ENCODE data around the gene KCNT1. TPM values are rescaled to one million over a fixed set of nuclear protein-coding genes. Genes with fewer than 3 reads are reported as not detected.

The KCNT1 gene
- total RNA-seq, 1 experiment from 2014 or later = not detected

DNA sequence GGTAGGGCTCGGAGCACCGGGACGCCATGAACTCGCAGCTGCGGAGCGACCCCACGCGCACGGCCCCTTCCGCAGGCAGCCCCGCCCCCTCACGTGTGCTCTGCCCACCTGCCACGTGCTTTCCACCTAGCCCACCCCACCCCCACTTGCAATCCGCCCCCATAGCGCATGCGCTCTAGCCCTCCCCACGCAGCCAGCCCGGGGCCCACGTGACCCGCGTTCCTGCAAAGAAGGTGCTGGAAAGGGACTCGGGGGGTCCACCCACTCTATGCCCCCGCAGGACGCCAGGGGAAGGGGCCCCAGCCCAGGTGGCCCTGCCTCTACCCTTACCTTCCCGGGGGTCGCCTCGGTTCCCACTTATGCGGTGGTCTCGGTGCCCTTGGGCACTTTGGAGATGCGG is 2.5 kb upstream of the KCNT1 start, which contains the start of gene SOHLH1:
SOHLH1 (minus strand) TSS at position 42 of the 400 bp plus-strand sequence; CDS start at position 28, 14 bp downstream.
- DNase-seq (ENCODE audit: low spot score) = no peak

DNA sequence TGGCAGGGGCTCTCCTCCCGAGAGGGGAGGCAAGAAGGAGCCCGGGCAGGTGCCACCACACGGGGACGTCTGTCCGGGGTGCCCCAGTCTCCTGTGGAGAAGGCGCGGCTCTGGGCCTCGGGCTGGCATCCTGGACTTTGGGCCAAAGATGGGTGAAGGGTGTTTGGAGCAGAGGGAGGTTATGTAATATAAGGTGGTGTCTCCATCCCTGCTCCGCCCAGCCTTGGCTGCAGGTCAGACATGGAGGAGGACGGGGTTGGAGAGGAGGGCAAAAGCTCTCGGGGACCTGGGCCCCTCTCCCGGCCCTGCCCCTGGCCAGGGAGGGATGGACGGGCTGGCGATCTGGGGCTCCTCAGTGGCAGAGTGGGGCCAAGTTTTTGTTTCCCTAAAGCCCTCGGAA is 1.5 kb upstream of the KCNT1 start:
- DNase-seq (ENCODE audit: low spot score) = no peak

DNA sequence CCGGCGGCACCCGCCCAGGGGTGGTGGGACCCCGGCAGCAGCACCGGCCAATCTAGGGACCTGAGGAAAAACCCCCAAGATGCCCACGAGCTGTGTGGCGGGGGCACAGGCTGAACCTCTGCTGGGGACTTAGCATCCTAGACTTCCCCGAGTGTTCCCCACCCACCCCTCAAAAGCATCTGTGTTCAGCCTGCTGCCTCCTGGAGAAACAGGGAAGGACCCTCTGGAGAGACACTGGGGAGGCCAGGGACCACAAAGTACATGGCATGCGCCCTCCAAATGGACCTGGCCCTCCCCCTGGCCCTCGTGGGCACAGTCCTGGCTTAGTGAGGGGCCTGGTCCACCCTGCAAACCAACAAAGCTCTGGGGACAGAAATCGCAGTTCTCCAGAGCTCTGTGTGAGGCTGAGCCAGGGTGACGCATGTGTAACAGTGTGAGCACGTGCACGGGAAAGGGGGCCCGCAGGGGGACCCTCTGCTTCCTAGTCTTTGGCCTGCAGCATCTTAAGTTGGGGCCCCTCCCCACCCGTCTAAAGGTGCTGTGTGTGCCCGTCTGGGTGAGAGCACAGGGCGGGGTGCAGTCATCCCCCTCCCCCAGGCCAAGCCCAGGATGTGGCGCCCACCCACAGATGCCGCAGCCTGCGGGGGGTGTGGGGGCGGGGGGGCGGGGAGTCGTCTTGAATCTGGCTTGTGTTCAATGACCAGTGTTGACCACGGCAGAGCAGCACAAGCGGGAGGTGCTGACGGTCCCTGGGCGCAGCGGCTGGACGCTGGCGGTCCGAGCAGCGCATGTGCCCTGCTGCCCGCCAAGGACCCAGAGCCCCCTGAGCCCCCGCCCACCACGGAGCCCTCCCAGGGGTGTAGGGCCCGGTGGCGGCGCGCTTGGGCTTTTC is 672 bp upstream of the KCNT1 start:
- DNase-seq (ENCODE audit: low spot score) = no peak

DNA sequence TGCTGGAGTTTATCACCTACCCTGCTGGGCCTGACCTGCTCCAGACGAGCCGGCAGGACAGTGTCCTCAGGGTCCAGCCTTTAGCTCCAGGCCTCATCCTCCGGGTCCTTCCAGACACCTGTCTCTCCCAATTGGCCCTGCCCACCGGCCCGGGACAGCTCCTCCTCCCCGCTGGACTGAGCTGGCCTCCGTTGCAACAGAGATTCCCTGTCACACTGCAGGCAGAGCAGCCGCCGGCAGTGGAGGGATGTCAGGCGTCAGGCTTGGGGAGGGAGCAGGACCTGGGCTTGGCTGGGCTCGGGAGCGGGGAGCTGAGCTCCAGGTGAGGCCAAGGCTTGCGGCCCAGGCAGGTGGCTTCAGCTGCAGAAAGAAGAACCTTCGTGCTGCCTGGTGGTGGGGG is 1.7 kb downstream of the KCNT1 start:
- no peak for DNase-seq (ENCODE audit: low spot score)

DNA sequence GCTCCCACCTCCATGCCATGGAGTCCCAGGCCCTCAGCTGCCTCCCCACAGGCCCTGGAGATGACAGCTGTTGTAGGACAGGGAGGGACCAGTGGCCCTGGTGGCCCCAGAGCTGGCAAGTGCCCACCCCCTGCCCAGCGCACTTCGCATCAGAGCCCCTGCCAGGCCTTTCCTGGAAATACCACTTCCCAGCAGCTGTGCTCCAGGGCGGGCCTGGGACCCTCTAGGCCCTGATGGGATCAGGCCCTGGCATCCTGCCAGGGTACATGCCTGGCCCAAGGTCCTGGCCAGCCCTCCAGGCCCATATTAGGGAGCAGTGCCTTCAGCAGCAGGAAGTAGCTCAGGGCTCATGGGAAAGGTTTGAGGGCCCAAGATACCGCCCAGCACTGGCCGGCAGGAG is 2.5 kb downstream of the KCNT1 start:
- no peak for DNase-seq (ENCODE audit: low spot score)

DNA sequence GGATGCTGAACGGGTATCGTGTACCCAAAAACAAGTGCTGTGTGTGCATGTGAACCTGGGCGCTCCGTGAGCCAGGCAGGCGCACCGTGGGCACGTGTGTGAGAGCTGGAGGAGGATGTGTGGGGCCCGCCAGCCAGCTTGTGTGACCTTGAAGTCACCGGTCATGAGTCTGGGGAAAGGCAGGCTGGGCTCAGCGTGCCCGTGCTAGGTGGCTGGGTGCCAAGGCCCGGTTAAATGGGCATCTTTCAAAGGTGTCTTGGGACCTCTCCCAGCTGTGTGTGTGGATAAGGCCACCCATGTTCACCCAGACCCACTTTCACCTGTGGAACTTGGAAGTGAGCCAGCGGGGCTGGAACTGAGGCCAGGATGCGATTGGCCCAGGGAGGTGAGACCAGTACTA is 3.4 kb downstream of the KCNT1 start:
- no peak for DNase-seq (ENCODE audit: low spot score)

DNA sequence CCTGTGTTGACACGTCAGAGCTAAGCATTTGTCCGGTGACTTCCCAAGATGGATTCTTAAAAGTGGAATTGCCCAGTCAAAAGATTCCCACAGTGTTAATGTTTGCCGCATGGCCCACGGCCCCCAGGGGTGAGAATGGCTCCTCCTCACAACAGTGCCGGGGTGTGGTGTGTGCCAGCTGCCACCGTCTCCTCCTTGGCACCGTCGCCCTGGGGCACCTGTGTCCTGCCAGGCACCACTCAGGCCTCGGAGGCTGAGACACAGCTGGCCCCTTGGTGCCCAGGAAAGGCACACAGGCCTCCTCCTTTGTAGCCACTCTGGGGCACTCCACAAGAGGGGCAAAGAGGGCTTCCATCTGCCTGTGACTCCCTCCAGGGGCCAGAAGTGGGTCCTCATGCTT is 4.3 kb downstream of the KCNT1 start:
- DNase-seq (ENCODE audit: low spot score) = no peak

DNA sequence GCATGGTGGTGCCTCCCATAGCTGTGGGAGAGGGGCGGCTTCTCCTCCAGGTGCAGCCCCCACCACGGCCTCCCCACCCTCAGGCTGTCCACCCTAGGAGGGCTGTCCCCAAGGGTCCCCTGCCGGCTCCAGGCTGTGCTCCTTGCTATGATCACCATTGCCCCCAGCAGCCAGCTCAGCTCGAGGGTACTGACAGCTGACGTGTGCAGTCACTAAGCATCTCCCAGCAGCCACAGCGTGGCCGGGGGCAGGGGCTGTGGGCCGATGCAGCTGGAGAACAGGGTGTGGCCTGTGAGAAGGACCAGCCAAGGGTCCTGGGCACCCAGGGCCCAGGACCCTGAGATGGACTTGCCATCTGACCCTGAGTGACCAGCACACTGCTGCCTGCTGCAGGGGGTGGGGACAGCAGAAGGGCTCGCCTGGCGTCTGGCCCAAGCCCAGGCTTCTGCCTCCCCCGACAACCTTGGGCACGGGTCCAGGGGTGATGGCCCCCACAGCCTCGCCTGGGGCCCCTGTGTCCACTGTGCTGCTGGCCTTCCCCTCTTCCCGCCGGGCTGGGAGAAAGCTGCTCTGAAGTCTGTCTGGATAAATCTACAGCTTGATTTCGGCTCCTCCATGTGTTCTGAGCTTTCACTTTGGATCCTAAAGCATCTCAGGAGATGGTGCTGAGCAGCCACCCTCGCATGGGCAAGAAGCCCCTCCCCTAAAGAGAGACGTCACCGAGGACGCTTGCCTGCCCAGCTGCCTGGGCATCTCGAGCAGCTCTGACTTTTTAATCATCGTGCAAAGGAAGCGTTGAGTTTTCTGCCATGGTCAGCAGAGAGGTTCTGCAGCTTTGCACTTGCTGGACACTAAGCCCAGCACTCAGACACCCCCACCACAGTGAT is 5.5 kb downstream of the KCNT1 start:
- no peak for DNase-seq (ENCODE audit: low spot score)

DNA sequence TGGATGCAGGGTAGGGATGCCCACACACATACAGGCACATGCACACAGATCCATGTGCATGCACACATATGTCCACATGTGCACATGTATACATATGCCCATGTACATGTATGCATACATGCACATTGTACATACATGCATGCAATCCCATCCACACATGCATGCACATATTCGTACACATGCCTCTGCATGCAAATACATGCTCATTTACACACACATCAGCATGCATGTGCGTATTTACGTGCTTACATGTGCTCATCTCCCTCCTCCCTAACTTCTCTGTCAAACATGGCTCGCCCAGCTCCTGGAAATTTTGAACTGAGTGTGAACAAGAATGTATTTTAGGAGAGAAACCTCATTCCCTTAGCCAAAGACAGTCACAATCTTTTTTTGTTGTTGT is 6.2 kb downstream of the KCNT1 start:
- DNase-seq (ENCODE audit: low spot score) = no peak

DNA sequence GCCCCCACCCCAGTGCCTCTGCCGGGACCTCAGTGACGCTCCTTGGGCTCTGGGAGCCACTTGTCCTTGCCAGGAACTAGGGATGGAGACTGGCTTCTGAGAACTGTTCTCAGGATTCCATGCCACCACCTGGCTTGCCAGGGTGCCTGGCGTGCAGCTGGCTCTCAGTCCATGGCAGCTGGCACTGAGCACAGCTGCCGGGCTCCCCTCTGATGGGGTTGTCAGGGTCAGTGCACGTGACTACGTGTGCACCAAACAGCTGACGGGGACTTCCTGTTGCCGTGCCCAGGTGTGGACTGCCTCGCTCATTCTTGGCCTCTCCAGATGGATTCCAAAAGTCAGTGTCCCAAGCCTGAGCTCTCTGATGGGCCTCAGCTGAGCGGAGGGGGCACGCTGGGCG is 9.4 kb downstream of the KCNT1 start:
- no peak for DNase-seq (ENCODE audit: low spot score)

DNA sequence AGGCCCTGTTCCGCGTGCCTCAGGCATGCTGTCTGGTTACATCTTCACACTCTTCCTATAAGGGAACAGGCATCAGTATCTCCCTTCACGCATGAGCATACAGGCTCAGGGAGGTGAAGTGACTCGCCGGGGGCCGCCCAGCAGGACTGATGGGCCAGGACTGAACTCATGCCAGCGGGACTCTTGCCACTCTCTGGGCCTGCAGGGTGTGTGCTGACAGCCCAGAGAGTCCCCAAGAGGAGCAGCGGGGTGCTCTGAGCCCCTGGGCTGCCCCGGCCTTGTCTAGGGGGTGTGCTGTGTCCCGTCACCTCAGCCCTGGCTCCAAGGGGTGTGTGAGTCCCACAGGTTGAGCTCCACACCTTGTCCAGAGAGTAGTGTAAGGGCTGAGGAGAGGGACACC is 9.9 kb downstream of the KCNT1 start:
- DNase-seq (ENCODE audit: low spot score) = no peak

DNA sequence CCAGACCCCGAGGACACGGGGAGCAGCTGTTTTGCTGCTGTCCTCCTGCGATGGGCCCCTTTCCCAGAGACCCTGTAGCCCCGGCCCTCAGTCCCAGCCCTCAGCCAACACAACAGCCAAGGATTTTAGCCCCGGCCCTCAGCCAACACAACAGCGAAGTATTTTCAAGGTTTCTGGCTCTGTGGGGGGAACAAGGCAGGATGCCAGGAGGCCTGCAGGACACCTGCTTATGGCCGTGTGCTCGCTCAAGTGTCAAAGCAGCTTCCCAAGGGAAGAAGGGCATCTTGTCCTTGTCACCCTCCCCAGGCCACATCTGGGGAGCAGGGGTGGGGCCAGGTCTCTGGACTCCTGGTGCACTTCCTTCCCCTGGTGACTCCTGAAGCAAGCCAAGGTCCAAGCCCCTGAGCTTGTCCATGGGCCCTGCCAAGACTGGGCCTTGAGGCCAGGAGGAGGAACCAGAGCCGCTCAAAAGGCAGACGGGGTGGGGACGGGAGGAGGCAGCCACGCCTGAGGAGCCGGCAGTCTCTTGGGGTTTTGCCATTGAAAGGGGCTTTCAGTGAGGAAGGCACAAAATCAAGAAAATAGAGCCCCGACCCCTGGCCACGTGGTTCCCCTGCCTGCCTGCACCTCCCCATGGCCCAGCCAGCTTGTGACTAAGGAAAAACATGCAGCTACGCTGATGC is 10.8 kb downstream of the KCNT1 start:
- no peak for DNase-seq (ENCODE audit: low spot score)

DNA sequence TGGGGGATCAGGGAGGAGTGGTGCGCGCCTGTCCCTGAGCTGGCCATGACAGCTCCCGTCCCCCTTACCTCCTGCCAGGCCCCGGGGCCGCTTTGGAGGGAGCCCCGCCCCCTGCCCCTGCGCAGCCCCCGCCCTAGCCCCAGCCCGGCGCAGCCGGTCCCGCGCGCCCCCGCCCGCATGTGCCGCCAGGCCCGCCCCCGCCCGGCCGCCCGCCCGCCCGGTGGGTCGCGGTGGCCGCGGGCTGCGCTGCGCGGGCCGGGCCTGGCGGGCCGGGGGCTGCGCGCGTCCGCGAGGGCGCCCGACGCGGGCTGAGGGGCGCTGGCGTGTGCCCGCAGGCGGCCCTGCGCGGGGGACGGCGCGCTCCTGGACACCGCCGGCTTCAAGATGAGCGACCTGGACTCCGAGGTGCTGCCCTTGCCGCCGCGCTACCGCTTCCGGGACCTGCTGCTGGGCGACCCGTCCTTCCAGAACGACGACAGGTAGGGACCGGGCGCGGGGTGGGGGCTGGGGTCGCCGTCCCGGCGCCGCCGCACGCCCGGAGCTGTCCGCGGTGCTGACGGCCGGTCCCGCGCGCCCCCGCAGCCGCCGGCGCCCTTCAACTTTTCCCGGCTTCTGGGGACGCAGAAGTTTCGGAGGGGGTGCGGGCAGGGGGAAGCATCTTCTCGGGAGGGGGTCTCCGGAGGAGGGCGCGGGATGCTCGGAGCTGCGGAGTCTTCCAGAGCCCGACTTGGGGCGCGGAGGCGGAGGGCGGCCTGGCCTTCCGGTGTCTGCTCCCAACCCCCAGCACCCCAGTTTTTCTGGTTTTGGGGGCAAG is 12.5 kb downstream of the KCNT1 start:
- no peak for DNase-seq (ENCODE audit: low spot score)

DNA sequence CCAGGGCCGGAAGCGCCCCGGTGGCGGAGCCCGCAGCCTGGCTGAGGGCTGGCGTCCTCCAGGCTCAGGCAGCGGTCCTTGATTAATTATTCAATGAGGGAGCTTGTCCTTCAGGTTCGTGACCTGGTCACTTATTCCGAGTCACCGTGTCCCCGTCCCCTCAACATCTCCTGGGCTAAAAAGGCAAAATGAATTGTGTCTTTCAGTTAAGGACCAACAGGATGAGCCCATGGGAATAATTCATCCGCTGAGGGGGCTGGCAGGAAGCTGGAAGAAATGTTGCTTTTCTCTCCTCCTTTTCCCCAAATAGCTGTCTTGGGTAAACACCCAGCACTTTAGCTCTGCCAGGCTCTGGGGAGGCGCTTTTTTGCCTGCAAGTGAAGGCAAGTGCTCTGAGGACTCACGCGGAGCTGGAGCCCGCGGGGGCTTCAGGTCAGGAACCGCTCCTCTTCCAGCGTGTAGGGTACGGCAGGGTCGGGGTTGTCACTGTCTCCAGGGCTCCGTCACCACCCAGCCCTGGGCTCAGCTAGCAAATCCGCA is 13.1 kb downstream of the KCNT1 start:
- no peak for DNase-seq (ENCODE audit: low spot score)

DNA sequence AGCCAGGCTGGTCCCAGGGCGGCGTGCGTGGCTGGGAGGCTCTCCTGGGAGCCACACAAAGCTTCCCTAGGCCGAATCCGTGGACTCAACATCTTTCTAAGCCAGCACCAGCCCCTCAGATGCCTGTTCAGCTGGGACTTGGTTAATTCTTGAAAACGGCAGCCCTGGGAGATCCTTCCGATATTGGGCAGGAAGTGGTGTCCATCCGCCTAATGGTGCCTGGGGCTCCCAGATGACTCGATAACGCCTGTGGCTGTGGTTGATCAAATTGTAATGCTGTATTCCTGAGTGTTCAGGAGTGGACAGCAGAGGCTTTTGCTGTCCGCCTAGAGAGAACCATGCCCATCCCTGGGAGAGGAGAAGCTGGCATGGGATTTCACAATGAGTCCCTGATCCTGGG is 14.1 kb downstream of the KCNT1 start:
- no peak for DNase-seq (ENCODE audit: low spot score)

DNA sequence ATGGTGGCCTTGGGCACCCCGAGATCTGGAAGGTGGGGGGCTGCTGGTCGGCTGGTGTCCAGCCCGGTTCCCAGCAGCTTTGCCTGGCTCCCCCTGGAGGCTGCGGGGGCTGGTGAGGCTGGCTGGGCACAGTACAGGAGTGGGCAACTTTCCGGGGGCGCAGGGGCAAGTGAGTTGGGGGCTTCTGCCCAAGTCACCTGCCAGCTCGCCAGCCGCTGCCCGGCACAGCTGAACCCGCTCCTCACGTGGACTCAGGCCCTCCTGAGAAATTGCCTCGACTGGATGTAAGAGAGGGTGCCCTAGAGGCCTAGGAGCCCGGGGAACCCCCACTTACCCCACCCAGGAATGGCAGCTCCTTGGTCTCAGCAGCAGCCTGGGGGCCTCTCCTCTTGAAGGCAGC is 15.4 kb downstream of the KCNT1 start:
- DNase-seq (ENCODE audit: low spot score) = no peak

DNA sequence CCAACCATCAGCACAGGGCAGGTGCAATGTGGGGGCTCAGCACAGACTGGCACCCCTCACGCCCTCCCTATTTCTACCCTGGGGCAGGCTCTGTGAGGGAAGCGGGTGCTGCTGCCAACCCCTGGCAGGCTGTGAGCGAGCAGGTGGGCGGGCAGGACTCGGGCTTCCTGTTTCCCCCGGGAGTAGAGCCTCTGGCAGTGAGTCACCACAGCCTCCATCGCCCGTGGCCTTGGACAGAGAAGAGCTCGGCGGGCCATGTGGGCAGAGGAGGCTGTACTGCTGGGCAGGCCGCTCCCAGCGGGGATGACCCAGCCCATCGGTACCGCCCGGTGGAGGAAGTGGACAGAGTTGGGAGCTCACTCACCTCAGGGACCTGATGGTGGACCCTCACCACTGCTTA is 16.6 kb downstream of the KCNT1 start:
- peak; percentile 62 for DNase-seq (ENCODE audit: low spot score)

DNA sequence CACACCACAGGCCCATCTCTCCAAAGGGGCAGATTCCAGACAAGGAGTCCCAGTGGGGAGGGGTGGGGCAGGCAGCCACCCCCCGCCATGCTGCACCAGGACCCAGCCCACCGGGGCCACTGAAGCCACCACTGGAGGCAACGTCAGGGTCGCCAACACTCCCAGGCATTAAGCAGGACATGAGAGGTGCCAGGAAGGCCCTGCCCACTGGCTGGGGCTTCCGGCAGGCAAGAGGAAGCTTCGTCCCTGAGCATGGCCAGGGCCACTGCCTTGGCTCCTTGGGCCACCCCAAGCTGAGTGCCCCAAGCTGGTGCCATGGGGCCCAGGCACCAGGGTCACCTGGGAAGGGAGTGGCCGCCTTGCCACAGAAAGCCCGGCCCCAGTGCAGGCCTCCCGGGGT is 17.5 kb downstream of the KCNT1 start:
- DNase-seq (ENCODE audit: low spot score) = no peak

DNA sequence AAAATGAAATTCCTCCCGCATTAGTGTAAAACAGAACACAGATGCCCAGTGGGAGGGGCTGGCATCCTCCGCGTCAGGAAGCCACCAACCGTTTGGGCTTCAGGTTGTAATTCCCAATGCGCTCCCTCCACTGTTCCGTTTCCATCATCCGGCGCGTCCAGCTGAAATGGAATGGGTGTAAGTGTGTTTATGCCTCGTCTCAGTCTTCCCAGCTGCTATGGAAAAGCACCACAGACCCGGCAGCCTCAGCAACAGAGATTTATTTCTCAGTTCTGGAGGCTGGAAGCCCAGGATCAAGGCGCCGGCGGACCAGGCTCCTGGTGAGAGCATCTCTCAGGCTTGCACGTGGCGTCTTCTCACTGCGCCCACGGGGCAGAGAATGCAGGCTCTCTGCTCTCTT is 20.4 kb downstream of the KCNT1 start:
- no peak for DNase-seq (ENCODE audit: low spot score)

DNA sequence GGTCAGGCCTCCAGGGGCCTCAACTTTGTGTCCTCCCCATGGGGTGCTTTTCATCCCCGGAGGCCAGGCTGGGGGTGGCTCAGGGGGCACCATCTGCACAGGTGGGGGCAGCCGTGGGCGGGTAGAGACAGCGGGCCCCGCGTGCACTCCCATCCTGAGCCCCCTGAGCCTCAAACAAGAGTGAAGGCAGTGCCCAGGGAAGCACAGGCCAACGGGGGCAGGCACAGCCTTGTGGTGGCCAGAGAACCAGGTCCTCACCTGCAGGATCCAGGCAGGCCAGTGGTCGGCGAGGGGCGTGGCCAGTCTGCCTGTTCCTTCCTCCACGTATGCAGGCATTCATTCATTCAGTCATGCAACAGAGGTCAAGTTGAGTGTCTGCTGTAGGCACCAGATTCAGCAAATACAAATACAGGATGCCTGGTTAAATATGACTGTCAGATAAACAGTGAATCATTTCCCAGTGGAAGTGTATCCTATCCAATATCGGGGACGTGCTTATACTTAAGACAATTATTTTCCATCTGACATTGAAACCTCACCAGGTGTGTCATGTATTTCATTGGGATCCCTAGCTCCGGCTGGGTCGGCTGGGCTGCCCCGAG is 22.3 kb downstream of the KCNT1 start:
- DNase-seq (ENCODE audit: low spot score) = no peak
